Central memory CD8-positive, alpha-beta T cell (primary cell): ENCODE data around the gene ANKIB1.
A peak's percentile ranks its signal among the peaks of the same experiment; 100 is the strongest.
"Not testable (repeated sequence)": the region's sequence is repeated elsewhere in the genome, so short reads cannot be mapped to it uniquely, and the experiment has no call there.

Experiments used
- ATAC-seq: fragments of 150-1000 bp; cut with Tn5 transposase; replicated peaks from 2 replicates; pipeline ENCODE4 v1.10.0; 2022; ENCODE audit warnings: mild to moderate bottlenecking, moderate FRiP score, moderate number of reproducible peaks; ENCODE audit not compliant: poor library complexity, severe bottlenecking; ENCODE audit errors: extremely low read depth
- DNase-seq, 2 donors: peaks; one replicate each; pipeline ENCODE4 v3.0.0; 2021; ENCODE audit warnings: low spot score in 2 of 2
- H3K27ac Mint-ChIP-seq: one replicate; pipeline ENCODE4 v1.8.0; 2022; ENCODE audit warnings: low read depth, mild to moderate bottlenecking, moderate library complexity, mixed read lengths
- H3K27me3 Mint-ChIP-seq: one replicate; pipeline ENCODE4 v1.8.0; 2022; ENCODE audit warnings: mixed read lengths
- H3K36me3 Mint-ChIP-seq: one replicate; pipeline ENCODE4 v1.8.0; 2022; ENCODE audit warnings: mild to moderate bottlenecking, moderate library complexity, mixed read lengths; ENCODE audit not compliant: insufficient read depth
- H3K4me1 Mint-ChIP-seq: one replicate; pipeline ENCODE4 v1.8.0; 2022; ENCODE audit warnings: mixed read lengths
- H3K4me3 Mint-ChIP-seq: one replicate; pipeline ENCODE4 v1.8.0; 2022; ENCODE audit warnings: mild to moderate bottlenecking, moderate library complexity, mixed read lengths
- H3K9me3 Mint-ChIP-seq: one replicate; pipeline ENCODE4 v1.8.0; 2022; ENCODE audit warnings: mixed read lengths

Gene ANKIB1

DNA sequence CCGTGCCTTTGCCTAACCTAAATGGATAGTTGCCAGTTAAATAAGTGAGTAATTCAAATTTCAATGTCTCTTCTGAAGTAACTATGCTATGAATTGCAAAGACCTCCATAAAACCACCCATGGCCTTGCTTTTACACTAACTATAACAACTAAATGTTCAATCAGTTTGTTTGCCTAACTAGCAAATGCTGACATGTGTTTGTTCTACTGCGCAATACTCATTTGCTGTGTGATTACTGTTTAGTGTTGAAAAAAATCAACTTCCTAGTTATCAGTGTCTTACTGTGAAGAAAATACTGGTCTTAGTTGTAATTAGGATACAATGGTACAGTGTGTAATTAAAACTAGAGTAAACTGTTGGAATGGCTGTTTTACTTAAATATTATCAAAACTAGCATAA lies 154.2 kb downstream of the ANKIB1 start:
- Mint-ChIP-seq H3K9me3 (no peaks in the 10 kb centered on the region), H3K27me3 (no peaks in the 10 kb centered on the region), H3K27ac (no peak overlapping the region), H3K36me3 (peaks cover 22% of the 10 kb centered on the region), H3K4me3 (no peak overlapping the region), H3K4me1 (peaks cover 15% of the 10 kb centered on the region)
- ATAC-seq (no peak), DNase-seq (no peak)

DNA sequence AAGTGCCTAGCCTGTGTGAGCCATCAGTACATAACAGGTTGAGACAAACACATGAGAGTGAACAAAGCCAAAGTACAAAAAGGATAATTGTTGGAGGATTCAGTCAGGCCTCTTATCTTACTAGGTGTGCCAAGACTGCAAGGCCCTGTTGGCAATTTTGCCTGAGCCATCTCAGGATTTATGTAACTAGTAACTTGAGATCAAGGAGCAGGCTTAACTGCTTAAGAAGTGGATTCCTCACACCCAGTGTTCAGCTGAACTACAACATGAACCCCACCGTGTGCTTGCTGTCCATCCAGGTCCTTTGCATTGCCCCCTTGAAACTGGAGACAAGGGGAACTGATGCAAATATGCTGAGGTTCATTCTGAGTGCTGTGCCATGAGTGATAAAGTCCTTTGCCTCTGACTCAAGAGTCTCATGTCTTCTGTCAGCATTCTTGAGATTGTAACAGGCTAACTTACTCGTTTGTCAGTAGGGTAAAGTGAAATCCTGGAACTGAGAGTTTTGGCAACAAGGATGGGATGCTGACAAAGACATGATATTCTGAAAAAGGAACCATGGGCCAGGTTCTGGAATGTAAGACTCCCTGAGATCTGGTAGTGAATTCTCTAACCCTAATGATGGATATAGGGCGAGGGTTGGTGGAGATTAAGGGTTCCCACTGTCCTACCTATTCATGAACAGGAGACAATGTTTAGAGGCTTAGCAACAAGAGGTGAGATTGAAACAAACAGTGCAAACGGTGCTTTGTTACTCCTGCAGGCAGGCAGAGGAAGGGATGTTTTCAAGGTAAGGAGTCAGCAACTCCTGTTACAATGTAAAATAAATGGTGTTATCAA lies 157.4 kb downstream of the ANKIB1 start:
- H3K4me1 Mint-ChIP-seq: peaks cover 15% of the 10 kb centered on the region
- H3K9me3 Mint-ChIP-seq: no peaks in the 10 kb centered on the region
- H3K27me3 Mint-ChIP-seq: no peaks in the 10 kb centered on the region
- no peak overlapping the region for H3K27ac Mint-ChIP-seq
- ATAC-seq: no peak
- no peak for DNase-seq
- peak overlapping the region; percentile 22 for H3K4me3 Mint-ChIP-seq
- peaks cover 14% of the 10 kb centered on the region for H3K36me3 Mint-ChIP-seq

DNA sequence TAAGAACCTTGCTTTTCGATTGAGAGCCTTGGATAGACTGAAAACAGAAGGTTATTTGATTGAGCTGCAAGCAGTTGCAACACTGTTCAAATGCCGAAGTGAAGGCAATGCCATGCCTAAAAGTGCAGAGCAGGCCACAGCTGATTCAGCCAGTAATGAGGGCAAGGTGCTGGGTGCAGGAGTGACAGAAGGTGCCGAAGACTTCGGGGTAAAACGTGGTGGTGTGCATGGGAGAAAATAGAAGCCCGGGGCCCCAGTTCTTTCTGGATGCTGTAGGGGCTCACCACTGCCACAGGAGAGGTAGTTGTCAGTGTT lies 157.9 kb downstream of the ANKIB1 start:
- Mint-ChIP-seq H3K9me3 (no peaks in the 10 kb centered on the region), H3K27ac (no peak overlapping the region), H3K4me1 (peaks cover 15% of the 10 kb centered on the region), H3K4me3 (peak overlapping the region; percentile 22), H3K27me3 (no peaks in the 10 kb centered on the region), H3K36me3 (peaks cover 10% of the 10 kb centered on the region)
- DNase-seq: no peak
- no peak for ATAC-seq

DNA sequence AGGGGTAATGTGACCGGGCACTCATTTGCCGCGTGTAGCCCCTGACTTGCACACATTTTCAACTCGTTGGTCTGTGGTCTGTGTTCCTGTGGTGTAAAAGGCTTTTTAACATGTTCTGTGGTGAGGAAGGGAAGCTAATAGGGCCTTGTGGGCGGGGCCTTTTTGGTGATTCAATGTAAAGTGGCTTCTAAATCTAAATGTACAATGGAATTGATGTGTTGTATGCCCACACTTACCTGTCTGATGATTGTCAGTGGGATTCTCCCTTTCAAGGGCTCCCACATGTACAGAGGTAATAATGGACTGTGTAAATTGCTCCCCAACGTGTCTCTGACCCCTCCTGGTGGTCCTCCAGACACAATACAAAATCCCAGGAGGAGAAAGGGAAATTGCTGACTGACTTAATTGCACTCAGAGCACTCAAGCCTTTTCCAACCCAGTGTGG lies 158.4 kb downstream of the ANKIB1 start:
- ATAC-seq (peak; percentile 75), DNase-seq (peak in 1 of 2 donors; percentile 21)
- Mint-ChIP-seq H3K4me1 (peaks cover 15% of the 10 kb centered on the region), H3K27ac (no peak overlapping the region), H3K9me3 (no peaks in the 10 kb centered on the region), H3K27me3 (no peaks in the 10 kb centered on the region), H3K36me3 (peaks cover 7% of the 10 kb centered on the region), H3K4me3 (no peak overlapping the region)

DNA sequence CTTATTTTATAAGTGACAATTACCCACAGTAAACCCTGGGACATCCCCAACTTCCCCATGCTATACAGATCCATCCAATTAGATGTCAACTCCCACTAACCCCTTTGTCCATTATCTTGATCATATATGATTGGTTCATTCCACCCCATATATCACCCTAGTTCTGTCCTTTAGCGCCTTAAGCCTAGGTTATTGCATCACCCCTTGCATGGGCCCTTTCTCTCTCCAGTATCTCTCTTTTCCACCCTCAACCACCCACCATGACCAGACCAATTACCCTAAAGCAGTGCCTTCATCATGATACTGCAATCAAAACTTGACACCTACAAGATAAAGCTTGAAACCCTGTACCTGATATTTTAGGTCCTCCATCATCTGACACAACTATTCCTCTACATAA lies 163.6 kb downstream of the ANKIB1 start:
- H3K4me1 Mint-ChIP-seq: peaks cover 1% of the 10 kb centered on the region
- H3K4me3 Mint-ChIP-seq: no peak overlapping the region
- no peak overlapping the region for H3K27ac Mint-ChIP-seq
- no peaks in the 10 kb centered on the region for H3K9me3 Mint-ChIP-seq
- ATAC-seq: no peak
- no peak for DNase-seq
- H3K27me3 Mint-ChIP-seq: peaks cover 18% of the 10 kb centered on the region
- peaks cover 2% of the 10 kb centered on the region for H3K36me3 Mint-ChIP-seq

DNA sequence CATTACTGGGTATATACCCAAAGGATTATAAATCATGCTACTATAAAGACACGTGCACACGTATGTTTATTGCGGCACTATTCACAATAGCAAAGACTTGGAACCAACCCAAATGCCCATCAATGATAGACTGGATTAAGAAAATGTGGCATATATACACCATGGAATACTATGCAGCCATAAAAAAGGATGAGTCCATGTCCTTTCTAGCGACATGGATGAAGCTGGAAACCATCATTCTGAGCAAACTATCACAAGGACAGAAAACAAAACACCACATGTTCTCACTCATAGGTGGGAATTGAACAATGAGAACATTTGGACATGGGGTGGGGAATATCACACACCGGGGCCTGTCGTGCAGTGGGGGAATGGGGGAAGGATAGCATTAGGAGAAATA lies 164.4 kb downstream of the ANKIB1 start:
- not testable (repeated sequence) for H3K36me3 Mint-ChIP-seq, H3K9me3 Mint-ChIP-seq, H3K27ac Mint-ChIP-seq, DNase-seq, ATAC-seq, H3K4me3 Mint-ChIP-seq, H3K4me1 Mint-ChIP-seq
- peaks cover 18% of the 10 kb centered on the region for H3K27me3 Mint-ChIP-seq

DNA sequence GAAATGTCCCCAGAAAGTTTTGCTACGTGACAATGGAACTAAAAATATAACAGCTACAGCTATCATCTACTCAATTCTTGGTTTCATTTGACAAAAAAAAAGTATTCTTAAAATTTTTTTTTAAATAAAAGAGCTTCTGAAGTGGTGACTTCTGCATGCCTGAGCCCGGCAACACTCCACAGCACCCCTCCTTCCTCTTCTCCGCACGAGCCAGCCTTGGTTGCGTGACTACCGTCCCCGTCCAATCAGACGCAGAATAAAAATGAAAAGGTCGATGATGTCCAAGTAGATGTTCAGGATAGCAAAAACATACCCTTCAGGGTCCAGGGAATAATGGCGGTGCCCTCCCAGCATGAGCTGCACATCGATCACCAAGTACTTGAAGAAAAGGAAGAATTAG lies 167.0 kb downstream of the ANKIB1 start:
- no peaks in the 10 kb centered on the region for H3K9me3 Mint-ChIP-seq

DNA sequence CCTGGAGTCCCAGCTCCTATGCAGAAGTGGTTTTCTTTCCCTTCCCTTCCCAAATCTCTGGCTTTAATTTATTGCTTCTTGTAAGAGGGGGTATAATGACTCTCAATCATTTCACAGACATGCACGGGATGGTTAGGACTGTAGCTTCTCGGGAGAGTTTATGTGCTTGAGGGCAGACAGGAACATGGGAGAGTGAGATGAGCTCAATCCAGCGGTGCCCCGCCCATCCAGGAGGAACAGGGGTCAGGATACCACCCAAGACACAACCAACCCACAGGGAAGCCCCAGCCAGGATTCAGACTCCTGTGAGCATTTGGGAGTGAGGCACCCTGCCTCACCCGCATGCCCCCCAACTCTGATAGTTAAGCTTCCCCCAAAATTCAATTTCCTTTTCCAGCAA lies 167.8 kb downstream of the ANKIB1 start:
- ATAC-seq (no peak), DNase-seq (no peak)
- Mint-ChIP-seq H3K27ac (no peak overlapping the region), H3K4me3 (no peak overlapping the region), H3K36me3 (peaks cover 2% of the 10 kb centered on the region), H3K9me3 (no peaks in the 10 kb centered on the region), H3K4me1 (no peaks in the 10 kb centered on the region), H3K27me3 (peaks cover 18% of the 10 kb centered on the region)

More for the DNA sequence above, 167.0 kb downstream of the ANKIB1 start:
- no peak for ATAC-seq
- DNase-seq: no peak
- H3K27me3 Mint-ChIP-seq: peaks cover 18% of the 10 kb centered on the region
- no peaks in the 10 kb centered on the region for H3K4me1 Mint-ChIP-seq
- peaks cover 2% of the 10 kb centered on the region for H3K36me3 Mint-ChIP-seq
- H3K4me3 Mint-ChIP-seq: no peak overlapping the region
- no peak overlapping the region for H3K27ac Mint-ChIP-seq

DNA sequence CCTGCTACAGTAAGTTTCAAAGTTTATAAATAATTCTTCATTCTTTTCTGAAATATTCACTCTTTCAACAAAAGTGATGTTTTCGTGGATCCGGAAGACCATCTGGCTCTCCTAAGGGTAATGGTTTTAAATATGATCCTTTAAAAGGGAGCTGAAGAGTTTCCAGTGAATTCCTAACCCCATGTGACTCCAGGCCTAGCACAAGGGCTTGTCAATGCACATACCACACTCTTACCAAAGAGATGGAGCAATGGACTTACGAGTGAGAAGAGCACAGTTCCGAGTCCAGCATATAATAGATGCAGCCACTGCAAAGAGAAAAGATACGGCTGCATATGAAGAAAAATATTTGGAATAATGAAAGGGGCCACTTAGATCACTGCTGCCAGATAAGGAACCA lies 169.5 kb downstream of the ANKIB1 start:
- no peak overlapping the region for H3K27ac Mint-ChIP-seq
- DNase-seq (no peak), ATAC-seq (no peak)
- no peak overlapping the region for H3K4me3 Mint-ChIP-seq
- peaks cover 2% of the 10 kb centered on the region for H3K36me3 Mint-ChIP-seq
- peaks cover 18% of the 10 kb centered on the region for H3K27me3 Mint-ChIP-seq
- no peaks in the 10 kb centered on the region for H3K9me3 Mint-ChIP-seq
- no peaks in the 10 kb centered on the region for H3K4me1 Mint-ChIP-seq

DNA sequence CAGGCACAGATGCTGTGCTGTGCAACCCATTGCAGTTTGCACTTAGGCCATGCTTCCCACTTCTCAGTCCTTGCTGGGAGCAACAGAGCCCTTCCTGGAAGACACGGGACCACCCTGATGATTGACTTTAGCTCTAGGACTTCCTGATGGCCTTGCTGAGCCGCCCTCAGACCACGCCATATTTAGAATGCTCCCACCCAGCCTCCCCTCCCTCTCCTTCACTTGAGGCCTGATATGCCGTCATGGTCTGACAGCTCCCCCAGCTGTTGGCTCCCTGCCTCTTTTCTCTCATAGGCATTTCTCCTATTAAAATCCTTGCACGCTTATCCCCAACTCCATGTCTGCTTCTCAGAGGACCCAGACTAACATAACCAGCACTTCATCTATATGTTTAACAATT lies 172.1 kb downstream of the ANKIB1 start:
- no peak for DNase-seq

DNA sequence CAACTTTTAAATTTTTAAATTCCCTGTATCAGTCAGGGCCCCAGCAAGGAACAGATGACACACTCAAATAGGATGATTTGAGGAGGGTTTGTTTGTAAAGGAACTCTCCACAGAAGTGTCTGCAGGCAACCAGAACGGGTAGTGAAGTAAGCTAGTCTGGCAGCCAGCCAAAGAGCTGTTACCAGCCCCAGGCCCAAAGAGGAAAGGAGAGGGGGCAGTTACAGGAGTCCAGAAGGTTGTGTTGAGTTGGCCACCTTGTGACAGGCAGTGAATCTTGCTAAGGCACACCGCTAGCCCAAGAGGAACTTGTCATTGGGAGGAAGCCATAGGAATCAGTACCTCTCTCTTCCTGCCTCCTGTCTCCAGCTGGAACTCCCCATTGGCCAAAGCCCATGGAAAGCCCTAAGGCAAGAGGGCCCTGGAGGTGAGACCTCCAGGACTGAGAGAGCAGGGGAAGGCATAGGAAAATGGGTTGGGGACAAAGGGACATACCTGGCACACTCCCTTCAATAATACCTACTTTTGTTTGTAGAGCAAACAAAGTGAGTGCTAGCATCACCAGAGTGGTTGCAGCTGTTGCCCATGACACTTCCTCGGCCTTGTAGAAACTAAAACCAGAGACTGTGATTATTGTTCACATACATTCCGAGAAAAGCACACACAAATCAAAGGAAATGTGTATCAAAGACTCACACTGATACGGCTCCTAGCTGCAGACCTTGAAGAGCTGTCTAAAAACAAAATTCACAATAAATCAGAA lies 176.1 kb downstream of the ANKIB1 start:
- no peak overlapping the region for H3K27ac Mint-ChIP-seq
- H3K4me3 Mint-ChIP-seq: no peak overlapping the region
- H3K36me3 Mint-ChIP-seq: peaks cover 1% of the 10 kb centered on the region
- H3K4me1 Mint-ChIP-seq: peaks cover 5% of the 10 kb centered on the region
- ATAC-seq (no peak), DNase-seq (no peak)
- no peaks in the 10 kb centered on the region for H3K27me3 Mint-ChIP-seq
- no peaks in the 10 kb centered on the region for H3K9me3 Mint-ChIP-seq

More for the DNA sequence above, 172.1 kb downstream of the ANKIB1 start:
- Mint-ChIP-seq H3K27ac (no peak overlapping the region), H3K9me3 (no peaks in the 10 kb centered on the region), H3K4me3 (no peak overlapping the region), H3K4me1 (no peaks in the 10 kb centered on the region), H3K27me3 (peaks cover 12% of the 10 kb centered on the region), H3K36me3 (peaks cover 2% of the 10 kb centered on the region)
- ATAC-seq: no peak

DNA sequence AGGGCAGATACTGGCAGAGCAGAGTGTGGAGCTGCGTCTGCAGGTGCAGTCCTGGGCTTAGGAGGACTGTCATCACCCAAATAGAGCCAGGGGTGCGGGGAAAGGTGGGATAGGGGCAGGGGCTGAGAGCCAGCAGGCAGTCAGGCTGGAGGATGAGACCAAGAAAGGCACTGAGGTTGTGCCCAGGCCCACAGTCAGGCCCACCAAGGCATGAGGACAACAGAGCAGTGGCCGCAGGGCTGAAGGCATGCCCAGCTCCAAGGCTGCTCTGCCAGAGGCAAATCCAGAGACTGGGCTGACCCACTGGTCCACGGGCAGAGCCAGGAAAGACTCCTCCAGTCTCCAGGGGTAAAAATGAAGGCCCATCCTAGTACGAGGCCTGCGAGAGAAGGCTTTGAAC lies 177.2 kb downstream of the ANKIB1 start:
- H3K9me3 Mint-ChIP-seq: no peaks in the 10 kb centered on the region
- H3K4me3 Mint-ChIP-seq: no peak overlapping the region
- DNase-seq (no peak), ATAC-seq (no peak)
- peaks cover 1% of the 10 kb centered on the region for H3K36me3 Mint-ChIP-seq
- peaks cover 5% of the 10 kb centered on the region for H3K4me1 Mint-ChIP-seq
- H3K27me3 Mint-ChIP-seq: no peaks in the 10 kb centered on the region
- H3K27ac Mint-ChIP-seq: no peak overlapping the region

DNA sequence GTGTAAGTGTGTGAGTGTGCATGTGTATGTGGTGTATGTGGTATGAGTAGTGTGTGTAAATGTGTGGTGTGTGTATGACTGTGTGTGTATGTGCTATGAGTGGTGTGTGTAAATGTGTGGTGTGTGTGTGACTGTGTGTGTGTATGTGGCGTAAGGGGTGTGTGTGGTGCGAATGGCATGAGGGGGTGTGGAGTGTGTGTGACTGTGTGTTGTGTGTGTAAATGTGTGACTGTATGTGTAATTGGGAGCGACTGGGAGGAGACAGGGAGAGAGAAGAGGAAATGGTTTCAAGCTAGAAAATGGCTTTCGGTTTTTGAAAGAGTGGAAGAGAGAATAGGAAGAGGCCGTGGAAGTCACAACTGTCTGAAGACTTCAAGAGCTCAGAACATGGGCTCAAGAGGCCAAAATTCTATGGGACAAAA lies 177.9 kb downstream of the ANKIB1 start:
- Mint-ChIP-seq H3K27me3 (no peaks in the 10 kb centered on the region), H3K9me3 (no peaks in the 10 kb centered on the region), H3K4me1 (peaks cover 5% of the 10 kb centered on the region), H3K4me3 (no peak overlapping the region), H3K27ac (no peak overlapping the region), H3K36me3 (peaks cover 1% of the 10 kb centered on the region)
- ATAC-seq (no peak), DNase-seq (no peak)
